K562 (cell line): ENCODE results near the gene USP15. TPM values are rescaled to one million over a fixed set of nuclear protein-coding genes. Genes with fewer than 3 reads are reported as not detected.

Experiments used
- BDP1 ChIP-seq: IDR thresholded peaks from 3 replicates; pipeline ENCODE4 v1.6.1; 2011; ENCODE audit not compliant: insufficient read length, insufficient read depth
- ETV6 ChIP-seq, 3 experiments: fragments of 150-350 bp in 1 of 3; sonication (generic) in 1 of 3; formaldehyde crosslinking in 1 of 3; IDR thresholded peaks; 2 replicates each; pipeline versions ENCODE4 v1.6.1 to v1.8.0; 2014 to 2022; ENCODE audit warnings: borderline replicate concordance in 2 of 3, low read depth in 2 of 3, antibody characterized with exemption in 1 of 3, low read length in 1 of 3, mild to moderate bottlenecking in 1 of 3, missing genetic modification reagents in 1 of 3
- PCBP2 ChIP-seq: fragments of 200-400 bp; formaldehyde crosslinking; IDR thresholded peaks from 2 replicates; pipeline ENCODE4 v1.6.1; 2018; ENCODE audit warnings: low read length, low read depth, mild to moderate bottlenecking, moderate library complexity; ENCODE audit not compliant: poor library complexity, severe bottlenecking
- POLR3A ChIP-seq: IDR thresholded peaks from 2 replicates; pipeline ENCODE4 v1.6.1; 2011; ENCODE audit warnings: borderline replicate concordance, mild to moderate bottlenecking, moderate library complexity; ENCODE audit not compliant: insufficient read length, insufficient read depth; ENCODE audit errors: extremely low read depth
- RB1 ChIP-seq: fragments of 450-650 bp; IDR thresholded peaks from 2 replicates; pipeline ENCODE4 v1.6.1; 2017; ENCODE audit warnings: low read depth, mild to moderate bottlenecking
- SMARCB1 ChIP-seq: IDR thresholded peaks from 2 replicates; pipeline ENCODE4 v1.6.1; 2011; ENCODE audit warnings: improper control_type of control experiment, low read depth; ENCODE audit not compliant: insufficient read length
- TAF1 ChIP-seq: IDR thresholded peaks from 2 replicates; pipeline ENCODE4 v1.6.1; 2011; ENCODE audit warnings: mild to moderate bottlenecking, low read length, moderate library complexity; ENCODE audit not compliant: insufficient read depth, control insufficient read depth, severe bottlenecking; ENCODE audit errors: extremely low read depth
- THRAP3 ChIP-seq: fragments of 450-650 bp; IDR thresholded peaks from 2 replicates; pipeline ENCODE4 v1.6.1; 2016; ENCODE audit warnings: mild to moderate bottlenecking, inconsistent platforms, borderline replicate concordance
- polyA plus RNA-seq, 8 experiments: library from polyadenylated mRNA; depleted of rRNA in 4 of 8; stranded (reverse) in 5 of 8; unstranded in 3 of 8; fragments of >200 nt; fragmentation: Nextera tagmentation in 2 of 8; fragmentation: Illumina TruSeq in 1 of 8; extraction: Ambion mirVana in 2 of 8; extraction: Trizol in 1 of 8; gene quantifications; 2 replicates each; pipeline versions ENCODE4 v1.2.1 to v1.2.3, GENCODE V29; 2011 to 2014; ENCODE audit warnings: inconsistent platforms in 1 of 8, missing spikeins in 1 of 8
- total RNA-seq, 7 experiments: library from RNA; depleted of rRNA in 6 of 7; stranded (reverse); fragments of >200 nt in 6 of 7; fragmentation: Illumina TruSeq in 2 of 7; extraction: Trizol in 2 of 7; gene quantifications; 2 replicates each; pipeline versions ENCODE4 v1.2.1 to v1.2.3, GENCODE V29; 2011 to 2021; ENCODE audit warnings: low replicate concordance in 1 of 7
- TF ChIP-seq, protein P1 (sequence below): sonication (generic); formaldehyde crosslinking; IDR thresholded peaks from 2 replicates; pipeline ENCODE4 v1.8.0; 2023; ENCODE audit warnings: mild to moderate bottlenecking, missing genetic modification reagents
- TF ChIP-seq, protein P2 (sequence below): fragments of 250-450 bp; sonication (Bioruptor Pico); IDR thresholded peaks from 2 replicates; pipeline ENCODE4 v1.5.0; 2021; ENCODE audit warnings: mild to moderate bottlenecking, moderate library complexity
- TF ChIP-seq, protein P3 (sequence below), 2 experiments: fragments of 450-650 bp in 1 of 2; IDR thresholded peaks; 2 replicates each; pipeline ENCODE4 v1.6.1; 2011 to 2017; ENCODE audit warnings: low read depth in 2 of 2, antibody characterized with exemption in 1 of 2, borderline replicate concordance in 1 of 2, low read length in 1 of 2, mild to moderate bottlenecking in 1 of 2, mixed read lengths in 1 of 2; ENCODE audit not compliant: control insufficient read depth in 1 of 2

USP15 gene
- total and polyA plus RNA-seq, 9 of the 15 experiments (the other 6 are each of a cell fraction or from before 2014, with no cell fraction given): 140 to 272 (median 182) TPM

DNA sequence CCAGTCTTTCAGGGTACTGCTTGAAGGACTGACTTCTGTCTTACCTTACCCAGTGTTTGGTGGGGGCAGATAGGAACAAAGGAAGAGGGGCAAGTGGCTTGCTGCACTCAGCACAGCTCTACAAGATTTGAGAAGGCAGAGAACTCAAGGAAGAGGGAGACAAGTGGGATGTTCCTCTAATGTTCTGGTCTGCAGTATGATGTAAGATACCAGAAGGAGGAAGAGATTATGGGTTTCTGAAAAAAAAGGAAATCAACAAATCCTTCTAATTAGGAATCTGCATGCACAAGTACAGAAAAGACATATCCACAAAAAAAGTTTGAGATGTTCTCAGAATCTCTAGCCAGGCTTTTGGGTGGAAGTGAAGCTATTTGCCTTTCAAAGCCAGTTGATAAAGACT is 37.1 kb downstream of the USP15 start (continued):
- TF ChIP-seq, protein P1, sequence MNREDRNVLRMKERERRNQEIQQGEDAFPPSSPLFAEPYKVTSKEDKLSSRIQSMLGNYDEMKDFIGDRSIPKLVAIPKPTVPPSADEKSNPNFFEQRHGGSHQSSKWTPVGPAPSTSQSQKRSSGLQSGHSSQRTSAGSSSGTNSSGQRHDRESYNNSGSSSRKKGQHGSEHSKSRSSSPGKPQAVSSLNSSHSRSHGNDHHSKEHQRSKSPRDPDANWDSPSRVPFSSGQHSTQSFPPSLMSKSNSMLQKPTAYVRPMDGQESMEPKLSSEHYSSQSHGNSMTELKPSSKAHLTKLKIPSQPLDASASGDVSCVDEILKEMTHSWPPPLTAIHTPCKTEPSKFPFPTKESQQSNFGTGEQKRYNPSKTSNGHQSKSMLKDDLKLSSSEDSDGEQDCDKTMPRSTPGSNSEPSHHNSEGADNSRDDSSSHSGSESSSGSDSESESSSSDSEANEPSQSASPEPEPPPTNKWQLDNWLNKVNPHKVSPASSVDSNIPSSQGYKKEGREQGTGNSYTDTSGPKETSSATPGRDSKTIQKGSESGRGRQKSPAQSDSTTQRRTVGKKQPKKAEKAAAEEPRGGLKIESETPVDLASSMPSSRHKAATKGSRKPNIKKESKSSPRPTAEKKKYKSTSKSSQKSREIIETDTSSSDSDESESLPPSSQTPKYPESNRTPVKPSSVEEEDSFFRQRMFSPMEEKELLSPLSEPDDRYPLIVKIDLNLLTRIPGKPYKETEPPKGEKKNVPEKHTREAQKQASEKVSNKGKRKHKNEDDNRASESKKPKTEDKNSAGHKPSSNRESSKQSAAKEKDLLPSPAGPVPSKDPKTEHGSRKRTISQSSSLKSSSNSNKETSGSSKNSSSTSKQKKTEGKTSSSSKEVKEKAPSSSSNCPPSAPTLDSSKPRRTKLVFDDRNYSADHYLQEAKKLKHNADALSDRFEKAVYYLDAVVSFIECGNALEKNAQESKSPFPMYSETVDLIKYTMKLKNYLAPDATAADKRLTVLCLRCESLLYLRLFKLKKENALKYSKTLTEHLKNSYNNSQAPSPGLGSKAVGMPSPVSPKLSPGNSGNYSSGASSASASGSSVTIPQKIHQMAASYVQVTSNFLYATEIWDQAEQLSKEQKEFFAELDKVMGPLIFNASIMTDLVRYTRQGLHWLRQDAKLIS (CRISPR knock-in tag): no peak
- TF ChIP-seq ETV6 (IDR thresholded peaks at IDR 0.05; ENCODE audit: borderline replicate concordance in 1 of 2, low read depth in 2 of 2, low read length in 1 of 2): no peak
- no peak for TF ChIP-seq ETV6 (CRISPR knock-in tag; IDR thresholded peaks at IDR 0.05; ENCODE audit: borderline replicate concordance)
- no peak for TF ChIP-seq POLR3A
- TF ChIP-seq, protein P2, sequence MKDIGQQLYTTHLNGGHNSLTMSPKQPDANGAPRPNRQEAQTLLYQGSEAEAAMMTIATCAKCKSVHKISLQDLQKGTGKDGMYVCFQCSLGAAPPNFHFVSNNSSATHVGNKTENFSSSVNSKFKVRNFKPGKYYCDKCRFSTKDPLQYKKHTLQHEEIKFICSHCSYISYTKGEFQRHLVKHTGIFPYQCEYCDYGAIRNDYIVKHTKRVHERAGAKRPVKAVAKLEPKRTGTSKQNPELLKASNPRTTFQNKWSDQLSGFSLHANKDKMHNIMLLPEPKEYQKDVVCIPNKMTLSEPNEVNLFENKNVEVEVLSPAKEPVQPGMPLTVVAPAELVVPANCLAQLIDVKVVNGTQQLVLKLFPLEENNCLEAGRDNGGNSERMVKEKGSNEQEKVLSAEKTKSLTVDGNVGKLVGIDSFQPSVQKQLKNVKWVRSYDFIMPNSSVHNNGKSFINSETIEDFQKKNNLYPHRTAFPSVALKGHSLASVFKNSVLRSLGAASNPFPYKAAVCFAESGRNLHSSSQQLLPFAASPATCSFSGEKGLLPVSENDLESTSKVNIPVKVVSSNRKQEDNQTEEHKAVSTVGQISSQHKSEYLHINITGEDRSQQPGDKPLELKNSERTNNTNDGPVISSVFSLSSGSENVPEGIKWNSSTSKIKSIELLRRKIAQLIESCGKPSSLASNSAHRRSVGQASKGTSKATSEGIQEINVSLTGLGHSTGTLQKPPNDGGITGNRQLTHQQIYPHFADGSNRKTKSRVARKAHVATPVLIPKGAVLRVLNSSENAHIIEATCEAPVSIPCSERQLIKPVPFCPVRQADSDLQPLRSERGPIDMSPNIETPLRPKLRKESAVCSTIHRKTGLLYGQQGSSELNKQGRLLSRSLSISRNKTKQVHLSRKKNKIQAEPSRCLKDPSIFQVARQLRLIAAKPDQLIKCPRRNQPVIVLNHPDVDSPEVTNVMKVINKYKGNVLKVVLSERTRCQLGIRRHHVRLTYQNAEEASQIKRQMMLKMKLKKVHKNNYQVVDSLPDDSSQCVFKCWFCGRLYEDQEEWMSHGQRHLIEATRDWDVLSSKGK (CRISPR knock-in tag): no peak
- no peak for TF ChIP-seq THRAP3
- TF ChIP-seq SMARCB1: no peak
- no peak for TF ChIP-seq TAF1
- TF ChIP-seq PCBP2: no peak
- no peak for TF ChIP-seq BDP1
- TF ChIP-seq, protein P3, sequence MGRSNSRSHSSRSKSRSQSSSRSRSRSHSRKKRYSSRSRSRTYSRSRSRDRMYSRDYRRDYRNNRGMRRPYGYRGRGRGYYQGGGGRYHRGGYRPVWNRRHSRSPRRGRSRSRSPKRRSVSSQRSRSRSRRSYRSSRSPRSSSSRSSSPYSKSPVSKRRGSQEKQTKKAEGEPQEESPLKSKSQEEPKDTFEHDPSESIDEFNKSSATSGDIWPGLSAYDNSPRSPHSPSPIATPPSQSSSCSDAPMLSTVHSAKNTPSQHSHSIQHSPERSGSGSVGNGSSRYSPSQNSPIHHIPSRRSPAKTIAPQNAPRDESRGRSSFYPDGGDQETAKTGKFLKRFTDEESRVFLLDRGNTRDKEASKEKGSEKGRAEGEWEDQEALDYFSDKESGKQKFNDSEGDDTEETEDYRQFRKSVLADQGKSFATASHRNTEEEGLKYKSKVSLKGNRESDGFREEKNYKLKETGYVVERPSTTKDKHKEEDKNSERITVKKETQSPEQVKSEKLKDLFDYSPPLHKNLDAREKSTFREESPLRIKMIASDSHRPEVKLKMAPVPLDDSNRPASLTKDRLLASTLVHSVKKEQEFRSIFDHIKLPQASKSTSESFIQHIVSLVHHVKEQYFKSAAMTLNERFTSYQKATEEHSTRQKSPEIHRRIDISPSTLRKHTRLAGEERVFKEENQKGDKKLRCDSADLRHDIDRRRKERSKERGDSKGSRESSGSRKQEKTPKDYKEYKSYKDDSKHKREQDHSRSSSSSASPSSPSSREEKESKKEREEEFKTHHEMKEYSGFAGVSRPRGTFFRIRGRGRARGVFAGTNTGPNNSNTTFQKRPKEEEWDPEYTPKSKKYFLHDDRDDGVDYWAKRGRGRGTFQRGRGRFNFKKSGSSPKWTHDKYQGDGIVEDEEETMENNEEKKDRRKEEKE (IDR thresholded peaks at IDR 0.05; ENCODE audit: borderline replicate concordance in 1 of 2, control insufficient read depth in 1 of 2, low read depth in 2 of 2, low read length in 1 of 2): no peak
- no peak for TF ChIP-seq RB1
